Hematopoietic multipotent progenitor cell treated with erythropoietin and hydrocortisone succinate and interleukin-3 and kit ligand, for 4 days (in vitro differentiated cells): ENCODE measurements around the gene FAM219A.
"Not testable (repeated sequence)": the region's sequence is repeated elsewhere in the genome, so short reads cannot be mapped to it uniquely, and the experiment has no call there.

ENCODE experiments used
- DNase-seq: peaks from one replicate; pipeline ENCODE4 v3.0.0-alpha.2; 2015

Gene FAM219A

DNA sequence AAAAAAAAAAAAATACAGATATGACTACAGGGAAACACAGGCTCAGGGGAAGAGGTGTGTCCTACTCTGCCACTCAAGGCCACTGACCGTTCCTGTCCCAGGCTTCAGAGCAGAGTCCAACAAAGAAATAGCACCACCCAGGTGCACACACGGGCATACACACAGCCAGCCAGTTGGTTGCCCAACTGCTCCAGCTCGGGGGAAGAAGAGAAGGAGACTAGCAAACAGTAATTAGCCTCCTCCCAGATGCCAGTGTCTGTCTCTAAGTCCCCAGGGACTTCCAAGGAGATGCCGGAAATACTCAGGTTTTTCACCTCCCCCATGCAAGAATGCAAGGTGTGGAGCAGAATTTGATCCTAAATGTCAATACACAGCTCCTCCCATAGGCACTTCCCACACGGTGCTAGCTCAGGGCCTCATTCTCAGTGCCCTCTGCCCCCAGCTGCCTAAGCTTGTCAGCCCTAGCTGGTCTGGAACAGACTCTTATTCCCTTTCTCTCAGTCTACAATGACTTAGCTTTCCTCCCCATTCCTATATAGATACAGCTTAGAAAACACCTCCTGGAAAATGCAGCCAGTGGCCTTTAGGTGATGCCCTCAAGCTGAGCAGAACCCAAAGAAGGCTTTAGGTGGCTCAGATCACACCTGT, 83.3 kb downstream of the FAM219A start:
- DNase-seq = no peak

DNA sequence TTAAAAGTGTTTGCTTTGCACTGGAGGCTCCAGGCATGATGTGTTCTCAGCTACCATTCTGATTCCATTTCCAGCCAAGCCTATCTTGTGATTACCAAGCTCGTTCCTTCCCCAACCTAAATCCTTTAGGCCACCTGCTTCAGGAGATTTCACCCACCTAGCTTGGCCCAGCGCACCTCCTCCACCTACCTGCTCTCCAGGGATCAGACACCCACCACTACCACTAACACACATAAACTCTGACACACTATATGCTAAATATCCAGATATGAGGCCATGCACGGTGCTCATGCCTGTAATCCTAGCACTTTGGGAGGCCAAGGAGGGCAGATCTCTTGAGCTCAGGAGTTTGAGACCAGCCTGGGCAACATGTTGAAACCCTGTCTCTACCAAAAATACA, 84.0 kb downstream of the FAM219A start:
- DNase-seq = no peak

DNA sequence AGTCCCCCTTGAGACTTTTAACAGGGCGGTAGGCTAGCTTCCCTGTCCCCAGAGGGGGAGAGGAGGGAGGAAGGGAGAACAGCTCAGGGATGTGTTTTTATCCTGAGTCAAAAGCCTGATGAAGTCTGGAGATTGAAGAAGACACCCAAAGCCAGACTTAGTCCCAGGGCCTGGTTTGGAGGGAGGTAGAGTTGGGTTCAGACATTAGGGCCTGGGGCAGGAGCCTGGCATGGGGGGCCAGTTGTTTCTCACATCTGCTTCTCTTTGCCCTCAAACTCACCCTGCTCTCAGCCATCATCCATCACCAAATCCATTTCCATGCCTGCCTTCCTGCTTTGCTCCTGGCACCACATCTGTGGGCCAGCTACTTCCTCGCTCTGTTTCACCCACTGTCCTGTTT, 84.6 kb downstream of the FAM219A start:
- DNase-seq = no peak

DNA sequence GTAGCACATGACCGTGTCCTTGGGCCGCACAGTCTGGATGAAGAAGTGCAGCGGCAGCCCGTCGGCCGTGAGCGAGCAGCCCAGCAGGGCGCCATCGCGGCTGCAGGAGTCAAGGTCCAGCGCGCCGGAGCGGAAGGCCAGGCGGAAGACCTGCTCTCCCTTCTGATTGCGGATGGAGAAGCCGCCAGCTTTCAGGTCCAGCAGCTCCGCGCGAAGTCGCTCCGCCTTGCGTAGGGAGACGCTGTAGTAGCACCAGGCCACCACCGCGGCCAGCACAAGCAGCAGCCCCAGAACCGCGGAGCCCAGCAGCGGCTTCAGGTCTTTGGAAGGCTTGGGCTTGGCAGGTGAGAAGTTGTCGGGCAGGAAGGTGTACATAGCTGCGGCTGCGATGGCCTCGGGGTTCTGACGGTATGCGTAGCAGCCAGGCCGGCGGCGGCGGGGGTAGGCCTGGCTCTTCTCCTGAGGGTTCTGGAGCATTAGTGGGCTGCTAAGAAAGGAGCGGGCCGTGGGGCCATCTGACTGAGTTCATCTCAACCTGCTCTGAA, 85.8 kb downstream of the FAM219A start:
- DNase-seq = no peak

DNA sequence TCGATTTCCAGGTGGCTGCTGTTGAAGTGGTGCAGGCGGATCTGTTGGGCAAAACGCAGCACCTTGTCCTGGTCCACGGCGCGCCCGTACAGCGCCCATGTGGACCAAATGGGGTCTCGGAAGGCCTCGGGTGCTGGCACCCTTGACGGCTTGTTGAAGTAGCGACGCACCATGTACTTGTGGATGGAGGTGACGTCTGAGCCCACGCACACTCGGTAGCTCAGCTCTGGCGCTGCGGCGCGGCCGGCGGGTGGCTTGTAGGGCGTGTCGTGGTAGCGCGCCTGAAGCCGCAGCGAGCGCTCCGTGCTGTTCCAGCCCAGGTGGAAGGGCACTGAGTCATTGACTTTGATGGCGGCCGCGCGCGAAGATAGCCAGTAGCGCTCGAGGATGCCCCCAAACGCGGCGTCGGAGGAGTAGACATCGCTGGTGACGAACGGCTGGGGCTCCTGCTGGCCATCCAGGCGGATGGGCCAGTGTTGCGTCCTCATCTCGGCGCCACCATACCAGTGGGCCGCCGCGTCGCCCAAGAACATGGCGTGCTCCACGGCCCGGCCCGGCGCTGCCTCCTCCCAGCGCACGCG, 86.4 kb downstream of the FAM219A start:
- DNase-seq = no peak

DNA sequence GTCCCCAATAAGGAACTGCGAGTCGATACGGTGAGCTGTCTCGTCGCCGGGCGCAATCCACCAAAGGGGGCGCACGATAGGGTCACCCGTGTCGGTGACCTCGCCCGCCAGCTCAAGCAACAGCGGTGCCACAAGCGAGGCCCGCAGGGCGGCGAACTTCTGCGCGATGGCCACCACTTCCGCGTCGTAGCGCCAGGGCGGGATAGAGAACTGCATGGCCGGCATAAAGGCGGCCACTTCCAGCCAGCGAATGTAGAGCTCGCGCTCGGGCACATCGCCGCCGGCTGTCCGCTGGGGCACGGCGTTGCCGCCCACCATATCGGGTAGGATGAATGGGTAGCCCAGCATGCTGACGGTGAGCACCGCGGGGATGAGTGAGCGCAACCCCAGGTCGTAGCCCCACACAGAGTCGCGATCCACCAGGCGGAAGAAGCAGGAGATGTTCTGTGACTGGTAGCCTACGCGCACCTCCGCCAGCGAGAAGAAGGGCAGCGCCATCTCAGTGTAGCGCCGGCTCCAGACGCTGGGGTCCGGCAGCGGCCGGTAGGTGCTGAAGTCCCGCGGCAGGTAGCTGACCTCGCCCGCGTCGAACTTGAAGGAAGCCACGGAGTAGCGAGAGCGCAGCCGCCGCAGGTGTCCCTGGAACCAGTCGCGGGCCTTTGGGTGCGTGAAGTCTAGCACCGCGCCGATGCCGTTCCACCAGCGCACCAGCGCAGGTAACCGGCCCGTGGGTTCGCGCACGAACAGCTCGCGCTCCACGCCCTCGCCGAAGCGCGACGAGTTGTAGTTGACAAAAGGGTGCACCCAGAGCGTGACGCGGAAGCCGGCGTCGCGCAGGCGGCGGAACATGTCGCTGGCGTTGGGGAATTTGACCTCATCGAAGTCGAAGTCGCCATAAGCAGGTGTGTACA, 87.1 kb downstream of the FAM219A start:
- peak; percentile 42 for DNase-seq

DNA sequence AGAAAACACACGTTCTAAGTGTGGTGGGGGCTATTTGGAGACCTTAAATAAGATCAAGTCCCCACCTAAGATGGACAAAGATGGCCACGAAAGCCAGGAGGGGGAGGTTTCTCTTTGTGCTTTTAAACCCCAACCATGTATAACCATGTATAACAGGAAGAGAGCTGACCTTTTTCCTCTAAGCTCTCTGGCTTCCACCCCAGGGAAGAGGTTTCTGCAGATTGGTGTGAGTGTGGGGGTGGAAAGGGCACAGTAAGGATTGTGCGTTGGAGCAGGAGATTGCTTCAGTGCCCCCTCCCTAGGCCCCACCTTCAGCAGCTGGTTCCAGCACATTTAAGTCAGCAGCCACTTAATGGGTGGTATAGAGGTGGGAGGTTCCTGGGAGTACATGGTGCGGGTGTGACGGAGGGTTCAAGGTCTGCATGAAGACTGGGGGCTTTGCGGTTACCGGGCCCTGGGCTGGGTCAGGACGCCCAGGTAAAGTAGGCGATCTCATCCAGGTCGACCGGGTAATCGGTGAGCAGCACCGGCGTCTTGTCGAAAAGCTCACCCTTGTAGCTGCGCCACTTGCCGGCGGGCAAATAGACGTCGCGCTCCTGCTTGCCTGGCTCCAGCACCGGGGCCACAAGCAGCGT, 87.9 kb downstream of the FAM219A start:
- DNase-seq = no peak

DNA sequence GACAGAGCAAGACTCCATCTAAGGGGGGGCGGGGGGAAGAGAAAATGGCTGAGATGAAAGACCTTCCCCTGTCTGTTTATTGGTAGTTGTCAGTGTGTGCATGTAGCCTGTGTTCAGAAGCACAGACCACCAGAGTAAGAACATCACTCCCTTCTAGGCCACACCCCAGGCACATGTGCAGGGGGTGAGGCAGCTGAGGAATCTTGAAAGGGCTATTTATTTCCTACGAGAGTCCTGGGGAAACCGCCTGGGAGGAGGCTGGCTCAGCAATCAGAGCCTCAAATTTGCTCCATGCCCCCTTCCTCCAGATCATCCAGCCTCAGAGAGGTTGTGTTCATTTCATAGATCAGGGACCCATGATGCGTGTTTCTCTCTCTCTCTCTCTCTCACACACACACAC, 88.7 kb downstream of the FAM219A start:
- DNase-seq = no peak

DNA sequence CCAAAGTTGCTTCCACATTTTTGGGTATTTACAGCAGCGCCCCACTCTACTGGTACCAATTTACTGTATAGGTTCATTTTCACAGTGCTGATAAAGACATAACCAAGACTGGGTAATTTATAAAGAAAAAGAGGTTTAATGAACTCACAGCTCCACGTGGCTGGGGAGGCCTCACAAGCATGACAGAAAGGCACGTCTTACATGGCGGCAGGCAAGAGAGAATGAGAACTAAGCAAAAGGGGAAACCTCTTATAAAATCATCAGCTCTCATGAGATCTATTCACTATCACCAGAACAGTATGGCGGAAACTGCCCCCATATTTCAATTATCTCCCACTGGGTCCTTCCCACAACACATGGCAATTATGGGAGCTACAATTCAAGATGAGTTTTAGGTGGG, 89.6 kb downstream of the FAM219A start:
- not testable (repeated sequence) for DNase-seq

DNA sequence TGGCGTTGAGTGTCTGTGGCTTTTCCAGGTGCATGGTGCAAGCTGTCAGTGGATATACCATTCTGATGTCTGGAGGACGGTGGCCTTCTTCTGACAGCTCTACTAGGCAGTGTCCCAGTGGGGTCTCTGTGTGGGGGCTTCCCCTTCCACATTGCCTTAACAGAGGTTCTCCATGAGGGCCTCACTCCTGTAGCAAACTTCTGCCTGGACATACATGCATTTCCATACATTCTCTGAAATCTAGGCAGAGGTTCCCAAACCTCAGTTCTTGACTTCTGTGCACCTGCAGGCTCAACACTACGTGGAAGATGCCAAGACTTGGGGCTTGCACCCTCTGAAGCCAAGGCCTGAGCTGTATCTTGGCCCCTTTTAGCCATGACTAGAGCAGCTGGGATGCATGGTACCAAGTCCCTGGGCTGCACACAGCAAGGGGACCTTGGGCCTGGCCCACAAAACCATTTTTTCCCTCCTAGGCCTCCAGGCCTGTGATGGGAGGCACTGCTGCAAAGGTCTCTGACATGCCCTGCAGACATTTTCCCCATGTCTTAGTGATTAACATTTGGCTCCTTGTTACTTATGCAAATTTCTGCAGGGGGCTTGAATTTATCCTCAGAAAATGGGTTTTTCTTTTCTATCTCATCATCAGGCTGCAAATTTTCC, 90.5 kb downstream of the FAM219A start:
- not testable (repeated sequence) for DNase-seq

DNA sequence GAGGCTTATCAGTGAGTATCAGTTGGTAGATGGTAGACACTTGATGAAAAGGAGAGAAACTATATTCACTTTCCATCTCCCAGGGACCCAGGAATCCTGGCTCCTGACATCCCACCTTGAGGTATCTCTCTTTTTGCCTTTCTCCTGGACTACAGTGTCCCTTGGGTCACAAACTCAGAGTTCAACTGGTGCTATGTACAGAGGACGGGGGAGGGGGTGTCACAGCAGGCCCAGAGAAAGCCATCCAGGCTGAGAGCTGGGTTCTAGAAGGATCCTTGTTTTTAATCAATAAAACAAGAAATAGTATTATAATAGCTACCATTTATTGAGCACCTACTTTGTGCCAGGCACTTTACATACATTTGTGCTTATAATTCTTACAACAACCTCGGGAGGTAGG, 92.0 kb downstream of the FAM219A start:
- DNase-seq = no peak

DNA sequence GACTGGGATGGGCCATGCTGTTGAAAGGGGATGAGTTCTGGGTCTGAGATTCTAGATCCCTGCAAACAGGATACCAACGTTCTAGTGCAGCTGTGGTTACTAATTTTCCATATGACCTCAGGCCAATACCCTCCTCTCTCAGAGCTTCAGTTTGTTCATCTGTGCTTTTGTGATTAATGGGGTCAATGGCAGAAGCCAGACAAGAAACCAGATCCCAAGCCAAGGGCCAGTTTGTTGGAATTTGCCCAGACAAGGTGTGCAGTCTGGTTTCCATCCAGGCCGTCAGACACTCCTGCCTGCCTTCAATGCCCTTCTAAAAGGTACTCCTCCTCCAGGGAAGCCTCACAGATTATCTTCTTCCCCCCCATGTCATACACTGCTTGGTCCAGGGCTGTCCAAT, 93.1 kb downstream of the FAM219A start:
- no peak for DNase-seq

DNA sequence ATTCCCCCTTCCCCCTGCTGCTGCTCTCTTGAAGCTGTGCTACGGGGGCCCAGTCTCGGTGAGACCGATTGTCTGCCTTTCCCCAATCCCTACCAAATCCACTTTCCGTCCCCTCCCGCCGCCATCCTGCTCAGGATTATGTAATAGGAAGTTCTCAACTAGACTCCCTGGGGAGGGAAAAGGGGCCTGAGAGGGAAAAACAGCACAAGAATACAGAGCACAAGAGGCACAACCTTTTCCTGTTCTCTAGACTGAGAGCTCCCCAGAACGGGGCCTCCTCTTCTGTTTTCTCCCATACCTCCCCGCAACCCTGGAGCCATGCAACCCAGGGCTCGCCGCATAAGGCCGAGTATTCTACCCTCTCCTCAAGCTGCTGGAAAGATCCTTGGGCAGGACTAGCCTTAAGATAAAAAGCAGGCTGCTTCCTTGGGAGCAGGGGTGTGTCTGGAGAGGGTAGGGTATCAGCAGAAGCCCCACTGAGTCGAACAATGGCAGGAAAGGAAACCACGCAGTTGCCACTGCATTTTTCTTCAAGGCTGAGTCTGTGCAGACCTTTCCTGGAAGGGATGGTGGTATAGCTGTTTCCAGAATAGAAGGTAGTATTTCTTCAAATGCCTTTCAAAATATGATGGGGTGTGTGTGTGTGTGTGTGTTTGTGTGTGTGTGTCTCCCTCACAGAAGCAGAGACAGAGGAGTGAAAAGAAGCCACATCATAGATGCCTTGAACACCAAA, 94.6 kb downstream of the FAM219A start:
- DNase-seq = no peak

DNA sequence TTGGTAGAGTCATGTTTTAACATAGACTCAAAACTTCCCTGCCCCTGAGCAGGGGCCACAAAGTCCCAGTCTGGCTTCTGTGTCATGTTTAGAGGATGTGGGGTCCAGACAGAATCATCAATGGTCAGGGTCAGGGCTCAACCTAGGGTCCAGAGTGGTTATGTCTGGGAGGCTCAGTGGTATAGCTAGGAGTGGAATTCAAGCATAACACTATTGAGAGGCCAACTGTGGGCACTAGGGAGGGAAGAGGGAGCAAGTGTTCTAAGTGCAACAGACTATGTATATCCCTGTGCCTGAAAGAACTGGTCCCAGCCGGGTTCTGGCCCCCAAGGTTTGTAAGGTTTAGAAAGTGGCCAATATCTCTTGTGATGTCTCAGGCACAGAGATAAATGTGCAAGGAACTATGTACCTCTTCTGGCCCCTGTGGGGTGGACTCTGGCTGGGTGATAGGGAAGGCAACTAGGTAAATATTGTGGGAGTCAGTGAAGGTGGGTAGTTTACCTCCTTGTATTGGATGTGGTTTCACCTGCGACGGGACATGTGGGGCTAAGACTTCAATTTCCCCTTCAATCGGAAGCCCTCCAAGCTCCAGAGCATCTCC, 95.7 kb downstream of the FAM219A start:
- DNase-seq = no peak

DNA sequence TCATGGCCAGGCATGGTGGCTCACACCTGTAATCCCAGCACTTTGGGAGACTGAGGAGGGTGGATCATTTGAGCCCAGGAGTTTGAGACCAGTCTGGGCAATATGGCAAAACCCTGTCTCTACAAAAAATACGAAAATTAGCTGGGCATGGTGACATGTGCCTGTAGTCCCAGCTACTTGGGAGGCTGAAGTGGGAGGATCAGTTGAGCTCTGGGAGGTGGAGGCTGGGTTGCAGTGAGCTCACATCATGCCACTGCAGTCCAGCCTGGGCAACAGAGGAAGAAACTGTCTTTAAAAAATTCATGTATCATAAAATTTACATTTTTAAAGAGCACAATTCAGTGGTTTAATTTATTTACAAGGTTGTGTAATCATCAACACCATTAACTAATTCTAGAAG, 105.4 kb downstream of the FAM219A start:
- not testable (repeated sequence) for DNase-seq

DNA sequence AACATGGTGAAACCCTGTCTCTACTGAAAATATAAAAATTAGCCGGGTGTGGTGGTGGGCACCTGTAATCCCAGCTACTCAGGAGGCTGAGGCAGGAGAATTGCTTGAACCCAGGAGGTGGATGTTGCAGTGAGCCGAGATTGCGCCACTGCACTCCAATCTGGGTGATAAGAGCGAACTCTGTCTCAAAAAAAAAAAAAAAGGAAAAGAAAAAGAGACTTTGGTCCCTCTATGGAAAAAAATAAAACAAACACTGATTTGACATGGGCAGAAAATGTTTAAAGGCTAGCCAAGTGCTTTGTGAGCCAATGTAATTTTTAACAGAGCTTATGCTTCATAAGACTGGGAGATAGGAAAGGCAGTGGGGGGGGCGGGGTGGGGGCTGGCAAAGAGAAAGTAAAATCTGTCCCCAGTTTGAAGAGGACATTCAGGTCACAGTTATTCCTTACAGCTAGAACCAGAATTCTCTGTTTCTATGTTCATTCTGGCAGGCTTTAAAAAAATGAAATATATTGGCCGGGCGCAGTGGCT, 106.2 kb downstream of the FAM219A start:
- not testable (repeated sequence) for DNase-seq

DNA sequence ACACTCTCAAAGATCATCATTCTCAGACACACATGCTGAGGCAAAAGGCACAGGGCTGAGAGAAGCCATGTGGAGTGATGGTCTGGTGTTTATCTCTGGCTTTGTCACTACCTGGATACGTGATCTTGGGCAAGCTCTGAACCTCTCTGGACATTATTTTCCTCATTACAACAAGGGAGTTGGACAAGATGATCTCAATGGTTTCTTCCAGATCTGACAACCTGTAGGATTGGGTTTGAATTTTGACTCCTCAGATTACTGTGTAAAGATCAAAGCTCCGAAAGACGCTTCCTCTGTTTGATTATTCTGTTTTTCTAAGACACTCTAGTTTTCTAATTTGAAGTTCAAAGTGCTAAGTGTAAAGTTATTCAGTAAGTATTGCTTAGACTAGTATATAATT, 109.0 kb downstream of the FAM219A start:
- no peak for DNase-seq
